Activated CD8-positive, alpha-beta memory T cell treated with anti-CD3 and anti-CD28 coated beads for 24 hours (primary cell): ENCODE data around the gene KIDINS220.

ENCODE experiments used
- DNase-seq: peaks from one replicate; pipeline ENCODE4 v3.0.0-alpha.2; 2020

The KIDINS220 gene

GRCh38 chr2:8836971-8837794 lies at the start of gene KIDINS220:
Gene KIDINS220 (minus strand): TSS chr2:8837613. CDS start chr2:8827093, 10,520 bp downstream.
- peak; percentile 94 for DNase-seq

DNA sequence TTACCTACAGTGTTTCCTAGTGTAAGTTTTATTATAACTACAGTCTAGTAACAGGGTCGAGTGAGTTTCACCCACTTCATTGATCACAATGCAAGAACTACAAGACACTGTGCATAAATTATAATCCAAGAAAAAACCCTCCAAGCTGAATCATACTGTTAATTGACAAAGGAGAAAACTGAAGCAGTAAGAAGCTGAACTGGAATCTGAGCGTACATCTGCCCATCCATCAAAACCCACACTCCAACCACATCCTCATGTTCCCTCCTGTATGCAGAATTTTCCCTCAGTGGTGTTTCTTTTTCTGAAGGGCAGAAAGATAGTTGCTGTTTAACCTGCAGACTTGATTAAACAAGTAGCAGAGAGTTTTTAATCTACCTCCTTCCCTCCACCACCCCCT lies 49.5 kb upstream of the KIDINS220 start:
- DNase-seq = no peak

GRCh38 chr2:8886202-8886518 lies 48.7 kb upstream of the KIDINS220 start:
- no peak for DNase-seq

- DNase-seq = no peak
Measured at GRCh38 chr2:8885449-8886201, 48.2 kb upstream of the KIDINS220 start.

DNA sequence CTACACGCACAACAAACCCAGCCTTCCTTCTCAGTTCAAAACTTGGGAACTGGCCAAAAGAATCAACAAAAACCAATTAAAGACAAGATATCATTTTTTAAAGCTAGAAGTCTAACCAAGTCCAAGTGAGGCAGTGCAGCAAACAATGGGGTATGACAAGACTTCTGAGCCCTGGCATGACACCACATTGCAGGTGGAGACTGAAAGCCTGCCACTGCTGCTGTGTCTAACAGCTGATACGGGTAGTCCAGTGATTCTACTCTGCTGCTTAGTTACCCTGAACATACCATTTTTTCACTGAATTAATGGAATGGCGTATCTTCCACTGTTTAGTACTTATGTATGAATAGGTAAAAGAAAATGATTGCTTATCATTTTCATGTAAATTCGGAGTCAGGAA lies 47.4 kb upstream of the KIDINS220 start:
- no peak for DNase-seq

GRCh38 chr2:8882094-8882493 lies 44.7 kb upstream of the KIDINS220 start:
- no peak for DNase-seq

DNA sequence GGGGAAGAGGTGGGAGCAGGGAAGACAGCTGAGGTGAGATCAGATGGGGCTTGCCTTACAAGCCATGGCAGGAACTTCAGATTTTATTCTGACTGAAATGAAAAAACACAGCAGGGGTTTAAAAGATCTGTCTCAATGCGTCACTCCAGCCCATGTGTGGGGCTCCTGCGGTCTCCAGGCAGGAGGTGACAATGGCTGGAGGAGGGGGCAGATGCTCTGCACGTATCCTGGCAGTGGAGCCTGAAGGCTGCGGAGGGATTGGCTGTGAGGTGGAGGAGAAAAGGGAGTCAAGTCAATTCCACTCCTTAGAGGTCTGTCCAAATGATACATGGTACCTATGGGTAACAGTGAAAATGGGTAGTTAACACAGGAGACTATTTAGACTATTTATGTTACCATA lies 40.5 kb upstream of the KIDINS220 start:
- no peak for DNase-seq

GRCh38 chr2:8877332-8877731 lies 39.9 kb upstream of the KIDINS220 start:
- DNase-seq = no peak

- DNase-seq = no peak
Measured at GRCh38 chr2:8876628-8877027, 39.2 kb upstream of the KIDINS220 start.

DNA sequence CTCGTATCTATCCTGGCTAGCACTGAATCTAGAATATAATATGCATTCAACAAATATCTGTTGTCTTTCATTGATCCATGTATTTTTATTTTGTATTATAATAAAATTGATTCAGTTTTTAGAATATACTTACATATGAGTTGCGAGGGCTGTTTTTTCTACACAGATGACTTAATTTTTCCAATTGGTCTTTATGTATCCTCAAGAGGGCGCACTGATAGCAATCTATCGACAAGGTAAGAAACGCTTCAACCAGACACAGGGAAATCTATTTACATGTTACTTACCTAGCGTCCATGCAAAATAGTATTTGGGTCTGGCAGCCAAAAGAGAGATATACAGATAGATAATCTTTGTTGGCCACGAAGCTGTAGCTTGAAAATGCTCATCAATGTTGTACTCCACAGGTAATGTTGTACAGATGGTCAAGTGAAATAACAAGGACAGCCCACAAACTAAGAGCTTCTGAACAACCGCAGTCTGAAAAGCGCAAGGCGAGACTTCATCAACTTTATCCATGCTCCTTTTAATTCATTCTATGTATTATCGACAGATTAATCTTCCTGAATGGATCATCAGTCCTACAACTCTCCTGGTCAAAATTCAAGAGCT lies 35.5 kb upstream of the KIDINS220 start:
- no peak for DNase-seq

DNA sequence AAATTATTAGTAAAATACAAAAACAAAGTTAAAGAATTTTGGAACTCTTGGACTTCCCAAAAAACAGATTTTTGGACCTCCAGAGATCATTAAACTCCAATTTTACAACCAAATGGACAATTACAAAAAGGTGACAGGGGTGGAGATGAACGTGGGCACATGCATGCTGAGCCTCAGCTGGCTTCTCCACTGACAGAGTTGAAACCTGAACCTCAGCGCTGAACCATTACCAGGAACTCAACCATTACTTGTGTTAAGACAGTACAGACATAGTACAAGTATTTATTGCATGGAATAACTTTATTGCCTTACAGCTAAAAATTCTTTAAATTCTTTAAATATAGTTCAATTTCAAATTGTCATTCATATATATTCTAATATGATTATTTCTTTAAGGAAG lies 33.0 kb upstream of the KIDINS220 start:
- DNase-seq = no peak

- DNase-seq = no peak
Measured at GRCh38 chr2:8867363-8867762, 29.9 kb upstream of the KIDINS220 start.

GRCh38 chr2:8863331-8863953 lies 26.0 kb upstream of the KIDINS220 start:
- DNase-seq = no peak

GRCh38 chr2:8862230-8862629 lies 24.8 kb upstream of the KIDINS220 start:
- DNase-seq = no peak

GRCh38 chr2:8861797-8862196 lies 24.4 kb upstream of the KIDINS220 start:
- no peak for DNase-seq

GRCh38 chr2:8860239-8860638 lies 22.8 kb upstream of the KIDINS220 start:
- no peak for DNase-seq

- no peak for DNase-seq
Measured at GRCh38 chr2:8858910-8859309, 21.5 kb upstream of the KIDINS220 start.

GRCh38 chr2:8858264-8858663 lies 20.9 kb upstream of the KIDINS220 start:
- no peak for DNase-seq

- DNase-seq = no peak
Measured at GRCh38 chr2:8857709-8858108, 20.3 kb upstream of the KIDINS220 start.

DNA sequence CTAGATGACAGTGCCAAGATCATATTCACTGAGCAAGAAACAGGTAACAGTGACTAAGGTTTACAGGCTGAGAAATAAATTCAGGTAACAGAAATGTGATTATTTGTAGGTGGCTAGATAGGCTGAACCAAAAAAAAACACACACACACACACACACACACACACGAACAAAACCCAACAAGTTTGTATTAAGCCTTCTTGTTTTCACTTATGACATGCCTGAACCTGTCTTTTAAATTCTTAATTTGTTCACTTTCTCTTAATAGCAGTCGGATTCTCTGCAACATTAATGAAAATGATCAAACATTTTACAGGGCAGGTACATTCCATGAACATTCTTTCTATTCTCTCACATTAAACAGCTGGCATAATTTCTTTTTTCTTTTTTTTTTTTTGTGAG lies 18.8 kb upstream of the KIDINS220 start:
- no peak for DNase-seq

DNA sequence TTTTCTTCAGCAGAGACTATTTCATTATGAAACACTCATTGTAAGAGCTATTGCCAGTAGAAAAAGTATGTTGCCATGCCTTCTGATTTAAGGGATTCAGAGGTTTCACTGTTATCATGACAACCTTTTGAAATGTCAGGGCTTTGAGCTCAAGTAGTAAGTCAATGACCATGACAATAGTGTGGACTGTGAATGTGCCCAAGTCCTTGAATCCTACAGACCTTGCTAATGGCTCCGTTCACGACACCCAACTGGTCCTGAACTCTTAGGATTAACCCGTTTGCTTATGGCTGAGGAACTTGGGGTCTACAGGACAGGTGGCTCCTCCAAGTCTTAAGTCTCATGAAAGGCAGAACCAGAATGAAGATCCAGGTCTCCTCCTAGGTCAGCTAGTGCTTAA lies 17.6 kb upstream of the KIDINS220 start:
- no peak for DNase-seq

- DNase-seq = no peak
Measured at GRCh38 chr2:8853426-8853825, 16.0 kb upstream of the KIDINS220 start.

DNA sequence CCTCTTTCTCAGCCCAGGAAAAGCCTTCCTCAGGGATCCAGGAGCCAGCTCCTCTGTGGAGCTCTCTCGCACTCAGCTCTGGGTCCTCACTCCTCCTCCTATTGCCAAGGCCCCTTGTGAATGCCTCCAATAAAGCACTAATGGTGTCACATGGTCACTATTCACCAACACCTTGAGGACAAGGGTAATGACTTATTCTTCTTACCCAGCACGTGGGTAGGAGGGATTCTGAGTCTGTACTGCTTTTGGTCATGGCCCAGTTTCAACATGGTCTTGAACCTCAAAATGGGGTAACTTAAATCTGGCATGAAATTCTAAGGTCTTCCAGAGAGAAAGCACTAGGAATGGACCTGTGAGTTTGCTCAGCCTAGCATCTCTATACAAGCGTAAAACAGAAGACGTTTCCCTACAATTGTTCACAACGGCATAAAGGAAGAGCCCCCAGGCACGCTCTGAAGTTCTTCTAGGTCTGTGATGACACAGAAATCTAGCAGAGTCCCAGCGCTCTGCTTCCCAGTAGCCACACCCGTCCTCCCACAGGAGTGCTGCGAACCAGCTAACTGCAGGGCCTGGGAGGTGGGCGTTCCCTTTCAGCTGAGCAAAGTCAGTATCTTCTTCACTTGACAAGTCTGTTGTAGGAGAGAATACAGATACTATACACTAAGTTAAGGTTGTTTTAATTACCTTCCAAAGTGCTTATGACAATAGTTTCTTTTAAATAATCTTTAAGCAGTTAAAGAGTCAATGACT lies 14.6 kb upstream of the KIDINS220 start:
- no peak for DNase-seq
